Hematopoietic multipotent progenitor cell (in vitro differentiated cells): ENCODE data around the gene NKD1. TPM values are rescaled to one million over a fixed set of nuclear protein-coding genes. Genes with fewer than 3 reads are reported as not detected.

Source experiments
- total RNA-seq: library from RNA; depleted of rRNA; stranded (reverse); fragments of >200 nt; gene quantifications from one replicate; pipeline ENCODE4 v1.2.3, GENCODE V29; 2012

Gene NKD1
- total RNA-seq, 1 donor = under 0.01 TPM

Other genes starting within 250 kb of the NKD1 start
- 15.6 TPM for gene BRD7, start 179.4 kb upstream of the NKD1 start, total RNA-seq
- 48.5 TPM for gene SNX20, start 132.9 kb downstream of the NKD1 start, total RNA-seq
- 4.0 TPM for gene NOD2, start 145.2 kb downstream of the NKD1 start, total RNA-seq
- 41.2 TPM for gene CYLD, start 193.7 kb downstream of the NKD1 start, total RNA-seq